Stomach smooth muscle (tissue), 2 donors: Measurements from ENCODE around the gene SPAG16.

ENCODE experiments used
- H3K27ac ChIP-seq: one replicate; pipeline ENCODE4 v1.7.0; 2013; ENCODE audit warnings: mild to moderate bottlenecking, low read length, inconsistent platforms
- H3K27me3 ChIP-seq, 2 donors: one replicate each; pipeline ENCODE4 v1.7.0; 2013; ENCODE audit warnings: low read length in 2 of 2; ENCODE audit not compliant: insufficient read depth in 2 of 2, control insufficient read depth in 1 of 2
- H3K36me3 ChIP-seq, 2 donors: one replicate each; pipeline ENCODE4 v1.7.0; 2013; ENCODE audit warnings: low read length in 2 of 2; ENCODE audit not compliant: control insufficient read depth in 2 of 2, insufficient read depth in 2 of 2
- H3K4me1 ChIP-seq: one replicate; pipeline ENCODE4 v1.7.0; 2013; ENCODE audit warnings: low read length; ENCODE audit not compliant: control insufficient read depth, insufficient read depth
- H3K4me3 ChIP-seq, 2 donors: one replicate each; pipeline ENCODE4 v1.7.0; 2013; ENCODE audit warnings: low read length in 2 of 2
- H3K9ac ChIP-seq, 2 donors: one replicate each; pipeline ENCODE4 v1.7.0; 2013; ENCODE audit warnings: low read length in 2 of 2, mild to moderate bottlenecking in 1 of 2
- H3K9me3 ChIP-seq, 2 donors: one replicate each; pipeline ENCODE4 v1.7.0; 2013; ENCODE audit warnings: low read length in 2 of 2; ENCODE audit not compliant: control insufficient read depth in 2 of 2
- donor health status: healthy.
- donor health status: Pancreatic carcinoma.

The SPAG16 gene

GRCh38 chr2:214064471-214064870 is 780.2 kb downstream of the SPAG16 start:
- peaks cover 0 to 2% of the 10 kb centered on the region in 2 donors for H3K9me3 ChIP-seq
- no peak overlapping the region for H3K4me3 ChIP-seq
- H3K27ac ChIP-seq = no peak overlapping the region
- H3K36me3 ChIP-seq = no peaks in the 10 kb centered on the region
- H3K27me3 ChIP-seq = no peaks in the 10 kb centered on the region
- no peaks in the 10 kb centered on the region for H3K4me1 ChIP-seq
- H3K9ac ChIP-seq = no peak overlapping the region

DNA sequence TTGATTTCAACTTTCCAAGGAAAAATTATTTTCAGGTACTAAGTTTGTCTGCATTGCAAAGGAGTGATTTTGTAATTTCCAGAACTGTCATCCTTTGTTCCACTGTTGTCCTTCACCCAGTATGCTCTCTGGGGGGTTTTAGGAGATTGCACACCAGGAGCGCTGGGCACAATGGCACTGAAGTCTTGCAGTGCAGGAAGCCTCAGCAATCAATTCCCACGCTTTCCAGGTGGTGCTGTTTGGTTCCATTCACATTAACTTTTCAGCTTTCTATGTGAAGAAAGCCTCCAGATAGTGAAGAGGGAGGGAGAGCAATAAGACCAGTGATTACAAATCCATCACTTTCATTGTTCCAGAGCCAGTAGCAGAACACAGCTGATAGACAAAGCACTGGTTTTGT is 782.6 kb downstream of the SPAG16 start:
- Histone ChIP-seq H3K27ac (no peak overlapping the region), H3K4me3 (no peak overlapping the region), H3K9me3 (peaks cover 0 to 2% of the 10 kb centered on the region in 2 donors), H3K9ac (no peak overlapping the region), H3K27me3 (no peaks in the 10 kb centered on the region), H3K36me3 (no peaks in the 10 kb centered on the region), H3K4me1 (no peaks in the 10 kb centered on the region)

- H3K4me3 ChIP-seq = peak overlapping the region in 1 of 2 donors; percentile 17
- no peaks in the 10 kb centered on the region for H3K36me3 ChIP-seq
- no peaks in the 10 kb centered on the region for H3K9me3 ChIP-seq
- no peaks in the 10 kb centered on the region for H3K4me1 ChIP-seq
- H3K27me3 ChIP-seq = no peaks in the 10 kb centered on the region
- no peak overlapping the region for H3K9ac ChIP-seq
- H3K27ac ChIP-seq = no peak overlapping the region
Measured at GRCh38 chr2:214069254-214069653, 785.0 kb downstream of the SPAG16 start.

- H3K9me3 ChIP-seq = no peaks in the 10 kb centered on the region
- no peaks in the 10 kb centered on the region for H3K36me3 ChIP-seq
- H3K27me3 ChIP-seq = no peaks in the 10 kb centered on the region
- H3K27ac ChIP-seq = no peak overlapping the region
- H3K4me3 ChIP-seq = no peak overlapping the region
- H3K4me1 ChIP-seq = no peaks in the 10 kb centered on the region
- H3K9ac ChIP-seq = no peak overlapping the region
Measured at GRCh38 chr2:214075456-214075855, 791.2 kb downstream of the SPAG16 start.

- Histone ChIP-seq H3K36me3 (no peaks in the 10 kb centered on the region), H3K9ac (no peak overlapping the region), H3K27me3 (no peaks in the 10 kb centered on the region), H3K4me3 (no peak overlapping the region), H3K9me3 (no peaks in the 10 kb centered on the region), H3K4me1 (no peaks in the 10 kb centered on the region), H3K27ac (no peak overlapping the region)
Measured at GRCh38 chr2:214076527-214076926, 792.3 kb downstream of the SPAG16 start.

GRCh38 chr2:214077727-214078126 is 793.5 kb downstream of the SPAG16 start:
- Histone ChIP-seq H3K27me3 (no peaks in the 10 kb centered on the region), H3K27ac (no peak overlapping the region), H3K4me1 (no peaks in the 10 kb centered on the region), H3K4me3 (no peak overlapping the region), H3K36me3 (no peaks in the 10 kb centered on the region), H3K9ac (no peak overlapping the region), H3K9me3 (no peaks in the 10 kb centered on the region)

DNA sequence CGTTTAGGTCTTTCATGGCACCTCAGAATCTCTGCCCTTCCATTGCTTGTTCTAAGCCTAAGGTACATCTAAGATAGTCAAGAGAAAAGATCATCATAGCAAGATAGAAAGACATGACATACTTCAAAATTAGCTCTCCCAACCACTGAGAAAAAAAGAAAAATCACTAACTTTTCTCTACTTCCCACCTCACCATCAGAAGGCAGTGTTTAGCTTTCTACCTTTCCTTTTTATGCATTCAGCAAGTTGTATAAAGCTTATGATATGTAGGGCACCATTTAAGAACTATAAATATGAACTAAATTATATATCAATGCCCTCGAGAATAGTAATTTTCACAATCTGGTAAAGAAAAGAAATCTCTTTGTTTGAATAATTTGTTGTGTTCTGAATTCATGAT is 794.8 kb downstream of the SPAG16 start:
- Histone ChIP-seq H3K9ac (no peak overlapping the region), H3K36me3 (no peaks in the 10 kb centered on the region), H3K27ac (no peak overlapping the region), H3K4me1 (no peaks in the 10 kb centered on the region), H3K9me3 (no peaks in the 10 kb centered on the region), H3K4me3 (no peak overlapping the region), H3K27me3 (no peaks in the 10 kb centered on the region)

DNA sequence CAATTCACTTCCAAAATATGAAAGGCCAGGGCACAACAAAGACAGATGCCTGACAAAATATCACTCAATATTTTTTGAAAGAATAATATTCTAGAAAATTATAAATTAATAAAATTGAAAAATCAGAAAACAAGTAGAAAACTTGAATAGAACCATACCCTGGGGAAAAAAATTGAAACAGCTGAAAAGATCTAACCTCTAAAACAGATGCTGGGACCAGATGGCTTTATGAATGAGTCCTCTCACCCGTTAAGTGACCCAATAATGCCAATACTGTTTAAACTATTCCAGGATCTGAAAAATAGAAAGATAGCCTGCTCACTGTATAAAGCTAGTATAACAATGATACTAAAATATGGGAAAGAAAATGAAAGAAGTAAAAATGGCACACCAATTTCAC is 804.3 kb downstream of the SPAG16 start:
- H3K27ac ChIP-seq = no peak overlapping the region
- no peak overlapping the region for H3K4me3 ChIP-seq
- H3K9ac ChIP-seq = no peak overlapping the region
- H3K4me1 ChIP-seq = no peaks in the 10 kb centered on the region
- no peaks in the 10 kb centered on the region for H3K9me3 ChIP-seq
- no peaks in the 10 kb centered on the region for H3K27me3 ChIP-seq
- no peaks in the 10 kb centered on the region for H3K36me3 ChIP-seq

DNA sequence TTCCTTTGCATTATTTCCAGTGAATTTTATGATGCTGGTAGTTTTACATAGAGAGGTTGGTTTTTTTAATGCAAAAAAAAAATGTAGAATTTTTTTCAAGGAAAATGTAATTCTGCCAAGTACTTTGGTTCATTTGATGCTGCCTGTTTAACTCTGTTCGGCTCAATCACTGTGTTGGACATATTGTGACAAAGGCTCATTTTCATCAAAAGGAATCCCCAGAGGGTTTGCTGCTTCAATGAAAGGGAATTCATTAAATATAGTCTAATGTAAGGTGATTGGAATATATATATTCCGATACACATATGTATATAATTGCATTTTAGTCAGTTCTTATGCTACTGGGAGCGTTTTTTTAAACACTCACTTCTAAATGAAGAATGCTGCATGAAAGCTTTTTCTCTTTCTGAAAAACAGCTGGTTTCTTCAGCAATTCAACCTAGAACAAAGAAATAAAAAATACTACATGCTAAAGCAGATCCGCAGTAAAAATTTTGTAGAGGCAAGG is 812.0 kb downstream of the SPAG16 start:
- Histone ChIP-seq H3K27ac (no peak overlapping the region), H3K9me3 (no peaks in the 10 kb centered on the region)

GRCh38 chr2:214098811-214099210 is 814.5 kb downstream of the SPAG16 start:
- Histone ChIP-seq H3K9ac (no peak overlapping the region), H3K4me3 (no peak overlapping the region), H3K27me3 (no peaks in the 10 kb centered on the region), H3K4me1 (no peaks in the 10 kb centered on the region), H3K27ac (no peak overlapping the region), H3K36me3 (no peaks in the 10 kb centered on the region), H3K9me3 (no peaks in the 10 kb centered on the region)

More for the DNA sequence above, 812.0 kb downstream of the SPAG16 start:
- Histone ChIP-seq H3K27me3 (no peaks in the 10 kb centered on the region), H3K4me3 (no peak overlapping the region), H3K9ac (no peak overlapping the region), H3K4me1 (no peaks in the 10 kb centered on the region), H3K36me3 (no peaks in the 10 kb centered on the region)

- Histone ChIP-seq H3K9me3 (no peaks in the 10 kb centered on the region), H3K4me3 (no peak overlapping the region), H3K27ac (no peak overlapping the region), H3K27me3 (no peaks in the 10 kb centered on the region), H3K36me3 (no peaks in the 10 kb centered on the region), H3K9ac (no peak overlapping the region), H3K4me1 (no peaks in the 10 kb centered on the region)
Measured at GRCh38 chr2:214100488-214100887, 816.2 kb downstream of the SPAG16 start.
